ENCODE measurements around the gene PGA4.
"Not testable (repeated sequence)": the region's sequence is repeated elsewhere in the genome, so short reads cannot be mapped to it uniquely, and the experiment has no call there.

PGA4 gene

DNA sequence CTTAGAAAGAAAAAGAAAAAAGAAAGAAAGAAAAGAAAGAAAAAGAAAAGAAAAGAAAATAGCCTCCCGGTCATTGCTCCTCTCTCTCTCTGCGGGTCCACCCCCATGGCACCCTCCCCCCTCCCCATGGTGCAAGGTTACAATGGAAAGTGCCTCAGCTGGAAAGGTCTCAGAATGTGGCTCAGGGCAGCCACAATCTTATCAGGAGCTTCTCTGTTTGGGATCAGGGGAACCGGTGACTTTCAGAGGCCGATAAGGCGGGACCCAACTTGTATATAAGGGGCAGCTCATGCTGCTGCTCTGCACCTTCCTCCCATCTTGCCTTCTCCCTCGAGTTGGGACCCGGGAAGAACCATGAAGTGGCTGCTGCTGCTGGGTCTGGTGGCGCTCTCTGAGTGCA, at the start of gene PGA4:
TSS of gene PGA4 (plus strand) at position 301 of the 400 bp plus-strand sequence. CDS start at position 355, 54 bp downstream.
- in situ Hi-C loops (cut with MboI; ENCODE audit: low sequenced_read_pairs): not testable (repeated sequence)

DNA sequence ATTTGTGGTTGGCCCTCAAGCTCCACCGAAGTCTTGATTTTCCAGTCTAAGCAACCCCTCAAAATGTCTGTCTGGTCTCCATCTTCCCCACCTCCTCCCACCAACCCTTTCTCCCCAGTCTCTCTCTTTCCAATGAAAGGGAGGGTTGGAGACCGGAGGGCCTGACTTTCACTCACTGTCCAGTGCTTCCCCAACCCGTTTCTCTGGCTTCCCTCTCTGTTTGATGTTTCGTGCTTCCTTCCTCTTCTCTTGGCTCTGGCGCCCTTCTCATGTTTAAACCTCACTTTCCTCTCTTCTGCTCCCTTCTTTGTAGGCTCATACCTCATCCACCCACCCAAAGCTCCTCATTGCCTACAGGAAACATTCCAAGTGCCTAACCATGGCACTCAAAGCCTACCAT, 49.8 kb upstream of the PGA4 start:
- in situ Hi-C loops (cut with MboI; ENCODE audit: low sequenced_read_pairs): no loop called here

DNA sequence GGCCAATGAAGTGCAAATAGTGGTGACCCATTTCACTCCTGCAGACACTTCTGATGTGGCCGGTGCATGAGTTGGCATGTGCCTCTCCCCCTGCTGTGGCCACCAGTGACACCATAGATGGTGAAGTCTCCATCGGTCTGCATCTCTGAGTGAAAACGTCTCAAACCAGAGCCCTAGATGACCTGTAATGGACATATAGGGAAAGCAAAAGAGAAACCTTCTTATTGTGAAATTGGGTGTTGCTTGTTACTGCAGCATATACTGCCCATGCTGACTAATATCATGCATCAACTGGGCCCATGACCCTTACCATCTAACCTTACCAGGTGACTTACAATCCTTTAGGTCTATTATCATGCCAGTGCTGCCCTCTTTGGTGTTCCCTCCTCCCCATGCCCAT, 49.3 kb upstream of the PGA4 start:
- in situ Hi-C loops (cut with MboI; ENCODE audit: low sequenced_read_pairs): no loop called here

DNA sequence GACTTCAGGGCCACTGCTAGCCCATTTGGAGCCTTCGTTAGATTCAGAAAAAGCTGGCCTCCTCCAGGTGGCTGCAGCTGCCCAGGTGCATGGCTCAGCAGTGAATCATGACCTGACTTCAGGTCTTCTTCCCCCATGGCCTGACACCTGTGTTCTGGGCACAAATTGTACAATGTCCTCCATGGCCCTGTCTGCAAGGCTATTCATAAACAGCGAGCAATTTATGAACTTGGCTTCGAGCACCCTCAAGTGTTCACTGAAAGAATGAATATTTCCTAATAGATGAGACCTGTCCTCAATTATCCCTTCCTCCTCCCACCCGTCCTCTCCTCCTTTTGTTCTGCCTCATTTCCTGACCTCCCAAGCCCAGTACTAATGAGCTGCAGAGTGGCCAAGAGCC, 48.7 kb upstream of the PGA4 start:
- in situ Hi-C loops (cut with MboI; ENCODE audit: low sequenced_read_pairs): no loop called here

GRCh38 chr11:61174273-61174672, 47.9 kb upstream of the PGA4 start:
- in situ Hi-C loops (cut with MboI; ENCODE audit: low sequenced_read_pairs): no loop called here

- in situ Hi-C loops (cut with MboI; ENCODE audit: low sequenced_read_pairs): no loop called here
These were observed 47.2 kb upstream of the PGA4 start for GRCh38 chr11:61174949-61175348.

DNA sequence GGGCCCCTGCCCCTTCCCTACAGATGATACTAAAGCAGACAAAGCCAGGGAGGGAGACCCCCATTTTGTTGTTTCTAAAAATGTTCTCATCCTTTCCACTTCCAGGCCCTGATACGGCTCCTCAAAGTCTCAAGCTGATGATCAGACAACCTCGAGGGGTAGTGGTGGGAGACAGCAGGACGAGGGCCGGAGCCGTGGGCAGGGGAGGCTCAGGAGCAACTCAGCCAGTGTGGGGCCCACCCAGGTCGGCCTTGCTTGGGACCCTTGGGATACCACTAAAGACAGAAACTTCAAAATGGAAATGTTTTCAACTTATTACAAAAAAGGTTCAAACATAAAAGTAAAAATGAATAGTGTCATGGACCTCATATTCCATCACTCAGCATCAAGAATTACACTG, 45.7 kb upstream of the PGA4 start:
- in situ Hi-C loops (cut with MboI; ENCODE audit: low sequenced_read_pairs): no loop called here

DNA sequence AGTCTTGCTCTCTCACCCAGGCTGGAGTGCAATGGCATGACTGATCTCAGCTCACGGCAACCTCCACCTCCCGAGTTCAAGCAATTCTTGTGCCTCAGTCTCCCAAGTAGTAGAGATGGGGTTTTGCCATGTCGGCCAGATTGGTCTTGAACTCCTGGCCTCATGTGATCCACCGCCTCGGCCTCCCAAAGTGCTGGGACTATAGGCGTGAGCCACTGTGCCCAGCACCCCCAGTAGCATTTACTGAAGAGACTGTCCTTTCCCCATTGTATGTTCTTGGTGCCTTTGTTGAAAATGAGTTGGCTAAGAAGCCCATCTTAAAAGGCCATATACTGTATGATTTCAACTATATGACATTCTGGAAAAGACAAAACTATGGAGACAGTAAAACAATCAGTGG, 41.9 kb upstream of the PGA4 start:
- in situ Hi-C loops (cut with MboI; ENCODE audit: low sequenced_read_pairs): not testable (repeated sequence)

- in situ Hi-C loops (cut with MboI; ENCODE audit: low sequenced_read_pairs): no loop called here
These were observed 40.7 kb upstream of the PGA4 start for GRCh38 chr11:61181489-61181888.

DNA sequence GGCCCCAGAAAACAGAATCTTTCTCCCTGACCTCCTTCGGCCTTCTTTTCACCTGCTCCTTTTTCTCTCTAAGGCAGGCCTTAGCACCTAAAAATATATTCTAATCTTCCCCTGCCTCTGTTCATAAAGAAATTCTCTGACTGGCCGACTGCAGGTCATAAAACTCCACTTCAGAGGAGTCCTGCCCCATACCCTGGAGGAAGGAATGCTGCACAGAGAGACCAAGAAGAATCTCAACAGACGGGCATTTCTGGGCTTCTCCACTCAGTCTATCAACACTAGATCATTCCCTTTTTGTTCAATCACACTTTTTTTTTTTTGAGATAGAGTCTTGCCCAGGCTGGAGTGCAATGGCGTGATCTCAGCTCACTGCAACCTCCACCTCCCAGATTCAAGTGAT, 38.5 kb upstream of the PGA4 start:
- in situ Hi-C loops (cut with MboI; ENCODE audit: low sequenced_read_pairs): no loop called here

- in situ Hi-C loops (cut with MboI; ENCODE audit: low sequenced_read_pairs): no loop called here
These were observed 35.6 kb upstream of the PGA4 start for GRCh38 chr11:61186504-61186903.

- in situ Hi-C loops (cut with MboI; ENCODE audit: low sequenced_read_pairs): no loop called here
These were observed 34.5 kb upstream of the PGA4 start for GRCh38 chr11:61187505-61188130.

- in situ Hi-C loops (cut with MboI; ENCODE audit: low sequenced_read_pairs): no loop called here
These were observed 32.2 kb upstream of the PGA4 start for GRCh38 chr11:61189933-61190332.

GRCh38 chr11:61193596-61193995, 28.6 kb upstream of the PGA4 start:
- in situ Hi-C loops (cut with MboI; ENCODE audit: low sequenced_read_pairs): no loop called here

GRCh38 chr11:61194169-61194671, 27.9 kb upstream of the PGA4 start:
- in situ Hi-C loops (cut with MboI; ENCODE audit: low sequenced_read_pairs): no loop called here

- in situ Hi-C loops (cut with MboI; ENCODE audit: low sequenced_read_pairs): no loop called here
These were observed 27.0 kb upstream of the PGA4 start for GRCh38 chr11:61194981-61195695.

DNA sequence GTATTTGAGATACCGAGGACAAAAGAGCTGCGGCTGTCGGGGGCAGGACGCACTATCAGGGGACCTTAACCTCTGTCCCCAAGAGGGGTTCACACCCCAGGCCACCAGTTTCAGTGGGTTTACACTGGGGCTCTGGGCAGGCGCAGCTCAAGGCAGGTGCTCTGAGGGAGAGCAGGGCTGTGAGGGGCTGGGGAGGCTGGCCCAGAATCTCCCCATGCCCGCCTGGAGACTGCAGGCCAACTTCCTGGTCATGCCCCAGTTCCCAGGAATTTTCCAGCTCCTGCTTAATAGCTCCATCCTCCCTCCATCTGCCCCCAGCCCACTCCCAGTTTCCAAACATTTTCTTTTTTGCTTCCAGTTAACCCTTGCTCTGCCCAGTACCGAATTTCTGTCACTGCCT, 26.4 kb upstream of the PGA4 start:
- in situ Hi-C loops (cut with MboI; ENCODE audit: low sequenced_read_pairs): no loop called here

- in situ Hi-C loops (cut with MboI; ENCODE audit: low sequenced_read_pairs): no loop called here
These were observed 23.8 kb upstream of the PGA4 start for GRCh38 chr11:61198361-61198760.

DNA sequence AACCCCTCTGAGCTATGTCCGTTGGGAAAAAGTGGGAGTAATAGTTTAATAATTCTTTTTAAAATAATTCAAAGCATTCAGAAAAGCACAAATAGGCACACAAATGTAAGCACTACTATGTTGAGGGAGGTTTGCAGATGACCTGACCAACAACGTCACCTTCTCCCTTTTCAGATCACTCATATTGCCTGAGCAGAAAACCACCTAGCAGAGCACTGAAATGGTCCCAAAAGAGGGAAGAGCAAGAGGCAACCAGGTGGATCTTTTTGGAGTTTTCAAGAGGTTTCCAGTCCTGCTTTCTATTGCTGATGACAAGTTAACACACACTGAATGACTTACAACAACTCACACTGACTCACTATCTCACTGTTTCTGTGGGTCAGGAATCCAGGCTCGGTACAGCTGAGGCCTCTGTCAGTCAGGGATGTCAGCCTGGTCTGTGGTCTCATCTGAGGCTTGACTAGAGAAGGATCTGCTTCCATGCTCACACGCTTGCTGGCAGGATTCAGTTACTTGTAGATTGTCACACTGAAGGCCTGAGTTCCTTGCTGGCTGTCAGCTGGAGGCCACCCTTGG, 23.1 kb upstream of the PGA4 start:
- in situ Hi-C loops (cut with MboI; ENCODE audit: low sequenced_read_pairs): no loop called here

DNA sequence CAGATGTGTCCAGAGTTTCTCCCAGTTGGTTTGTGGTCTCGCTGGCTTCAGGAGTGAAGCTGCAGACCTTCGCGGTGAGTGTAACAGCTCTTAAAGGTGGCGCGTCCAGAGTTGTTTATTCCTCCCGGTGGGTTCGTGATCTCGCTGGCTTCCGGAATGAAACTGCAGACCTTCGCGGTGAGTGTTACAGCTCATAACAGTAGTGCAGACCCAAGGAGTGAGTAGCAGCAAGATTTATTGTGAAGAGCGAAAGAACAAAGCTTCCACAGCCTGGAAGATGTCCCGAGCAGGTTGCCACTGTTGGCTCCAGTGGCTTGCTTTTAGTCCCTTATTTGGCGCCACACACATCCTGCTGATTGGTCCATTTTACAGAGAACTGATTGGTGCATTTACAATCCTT, 20.7 kb upstream of the PGA4 start:
- in situ Hi-C loops (cut with MboI; ENCODE audit: low sequenced_read_pairs): no loop called here

GRCh38 chr11:61202950-61203746, 19.0 kb upstream of the PGA4 start, which contains the start of gene PGA3:
Gene PGA3 (plus strand): TSS chr11:61203515. CDS start chr11:61203565, 50 bp downstream.
- in situ Hi-C loops (cut with MboI; ENCODE audit: low sequenced_read_pairs): not testable (repeated sequence)

Data from HL-60/S4 treated with retinoic acid at 250 ng/mL for 4 days and 3 days (cell line).